ENCODE measurements around the gene ABHD16A.
A peak's percentile ranks its signal among the peaks of the same experiment; 100 is the strongest.

ABHD16A gene

GRCh38 chr6:31730631-31731086 is 27.5 kb upstream of the ABHD16A start:
- no peak for DNase-seq

GRCh38 chr6:31729979-31730630 is 27.0 kb upstream of the ABHD16A start:
- DNase-seq, result peak; percentile 76 to 78

- DNase-seq, result peak; percentile 83
Measured at GRCh38 chr6:31729515-31729978, 26.4 kb upstream of the ABHD16A start.

GRCh38 chr6:31728767-31729514 is 25.8 kb upstream of the ABHD16A start, which contains the start of gene DDAH2:
Gene DDAH2 (minus strand): TSS chr6:31729299. CDS start chr6:31729161, 138 bp downstream.
- no peak for DNase-seq

GRCh38 chr6:31727717-31728671 is 24.9 kb upstream of the ABHD16A start:
- DNase-seq, result peak in 1 of 2 donors; percentile 28

- peak in 1 of 2 donors; percentile 77 for DNase-seq
Measured at GRCh38 chr6:31727034-31727716, 24.1 kb upstream of the ABHD16A start.

- DNase-seq, result no peak
Measured at GRCh38 chr6:31725502-31726350, 22.6 kb upstream of the ABHD16A start.

GRCh38 chr6:31723980-31724691 is 21.0 kb upstream of the ABHD16A start:
- DNase-seq, result no peak

- no peak for DNase-seq
Measured at GRCh38 chr6:31723245-31723979, 20.3 kb upstream of the ABHD16A start, which contains the start of gene MPIG6B. Gene MPIG6B (plus strand): TSS chr6:31723373. CDS start chr6:31723384, 11 bp downstream.

- DNase-seq, result no peak
Measured at GRCh38 chr6:31722173-31722572, 19.0 kb upstream of the ABHD16A start.

GRCh38 chr6:31721351-31722020 is 18.4 kb upstream of the ABHD16A start, which contains the start of gene LY6G6C:
Gene LY6G6C (minus strand): TSS chr6:31721746. CDS start chr6:31721679, 67 bp downstream.
- DNase-seq, result no peak

GRCh38 chr6:31720196-31720770 is 17.2 kb upstream of the ABHD16A start:
- DNase-seq, result no peak

- DNase-seq, result no peak
Measured at GRCh38 chr6:31719001-31719400, 15.9 kb upstream of the ABHD16A start.

- no peak for DNase-seq
Measured at GRCh38 chr6:31718265-31718664, 15.1 kb upstream of the ABHD16A start.

GRCh38 chr6:31717499-31718222 is 14.5 kb upstream of the ABHD16A start:
- no peak for DNase-seq

GRCh38 chr6:31715022-31715958 is 12.2 kb upstream of the ABHD16A start, which contains the start of gene LY6G6D:
Gene LY6G6D (plus strand): TSS chr6:31715348. CDS start chr6:31715356, 8 bp downstream.
- no peak for DNase-seq

Measured in CD4-positive, alpha-beta T cell treated with Interleukin-1 beta for 1 hour (primary cell).